Measurements from ENCODE around the gene MRRF.

DNA sequence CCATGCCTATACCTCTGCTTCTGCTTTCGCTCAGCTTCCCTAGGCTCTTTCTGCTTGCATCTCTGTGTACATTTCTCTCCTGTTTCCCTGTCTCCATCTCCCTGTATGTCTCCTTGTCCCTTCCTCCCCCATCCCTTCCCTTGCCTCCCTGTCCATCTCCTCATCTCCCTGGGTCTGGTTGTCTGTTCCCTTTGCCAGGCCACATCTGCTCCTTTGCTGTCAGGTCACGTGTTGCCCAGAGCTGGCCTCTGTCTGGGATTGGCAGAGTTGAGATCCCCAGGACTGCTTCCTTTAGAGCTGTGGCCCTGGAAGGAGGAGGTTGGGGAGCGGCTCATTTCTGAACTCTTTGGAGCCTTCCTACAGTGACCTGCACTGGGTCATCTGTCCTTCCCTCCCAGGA lies 74.3 kb downstream of the MRRF start:
- TF ChIP-seq CTCF (conservative IDR thresholded peaks at IDR 0.05; ENCODE audit: low read length) (no peak), EZH2phosphoT487 (IDR thresholded peaks at IDR 0.05; ENCODE audit: borderline replicate concordance) (no peak)
